SK-N-MC (cell line): Measurements from ENCODE around the gene CXCL8.

Source experiments
- DNase-seq: peaks from one replicate; pipeline ENCODE4 v3.0.0-alpha.2; 2011; ENCODE audit warnings: low read depth, low spot score
- H3K27ac ChIP-seq: fragments of 200-600 bp; sonication (generic); 2 replicates; pipeline ENCODE4 v1.5.1; 2016; ENCODE audit warnings: mixed run types
- H3K36me3 ChIP-seq: fragments of 200-600 bp; sonication (generic); 2 replicates; pipeline ENCODE4 v1.6.1; 2017; ENCODE audit warnings: antibody characterized with exemption, low read length, mixed read lengths; ENCODE audit not compliant: insufficient read depth
- H3K4me3 ChIP-seq: fragments of 200-600 bp; sonication (generic); 2 replicates; pipeline ENCODE4 v1.5.1; 2016
- H3K9ac ChIP-seq: fragments of 200-600 bp; sonication (generic); 2 replicates; pipeline ENCODE4 v1.8.0; 2017; ENCODE audit warnings: mixed run types, mixed read lengths; ENCODE audit not compliant: insufficient read length
- H3K9me3 ChIP-seq: fragments of 200-600 bp; sonication (generic); 2 replicates; pipeline ENCODE4 v1.6.1; 2017; ENCODE audit warnings: low read depth, mild to moderate bottlenecking, antibody characterized with exemption, low read length, moderate library complexity, mixed read lengths
- EZH2 ChIP-seq: fragments of 200-600 bp; sonication (generic); IDR thresholded peaks from one replicate; pipeline ENCODE4 v1.6.1; 2017; ENCODE audit warnings: antibody characterized with exemption
- FOXP2 ChIP-seq: optimal IDR thresholded peaks from 2 replicates; pipeline ENCODE3; 2011; ENCODE audit warnings: mild to moderate bottlenecking, moderate library complexity; ENCODE audit not compliant: insufficient read depth; ENCODE audit errors: extremely low read length, control extremely low read depth
- POLR2AphosphoS5 ChIP-seq: IDR thresholded peaks from 2 replicates; pipeline ENCODE4 v1.6.1; 2012; ENCODE audit warnings: mild to moderate bottlenecking, low read depth, low read length, borderline replicate concordance

Gene CXCL8

DNA sequence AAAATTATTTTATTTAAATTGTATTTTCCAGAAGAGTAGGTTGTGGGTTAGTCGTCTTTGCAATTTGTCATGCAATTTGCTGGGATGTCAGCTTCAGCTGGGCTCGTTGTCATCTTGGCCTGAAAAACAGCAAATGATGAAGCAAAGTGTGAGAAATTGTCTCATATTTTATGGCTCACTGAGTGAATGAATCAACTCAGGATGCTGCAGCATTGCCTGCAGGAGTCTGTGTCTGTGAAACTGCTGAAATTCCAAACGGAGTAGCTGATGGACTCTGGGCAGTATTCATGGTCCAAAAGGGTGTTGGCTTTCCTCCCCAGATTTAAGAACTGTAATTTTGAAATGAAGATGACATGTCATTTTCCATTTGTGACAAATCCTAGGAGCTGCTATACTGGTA lies 37.2 kb downstream of the CXCL8 start:
- Histone ChIP-seq H3K36me3 (no peaks in the 10 kb centered on the region), H3K27ac (no peak overlapping the region), H3K4me3 (no peak overlapping the region), H3K9ac (no peak overlapping the region), H3K9me3 (no peaks in the 10 kb centered on the region)
- TF ChIP-seq EZH2 (no peak), FOXP2 (no peak), POLR2AphosphoS5 (no peak)
- no peak for DNase-seq

DNA sequence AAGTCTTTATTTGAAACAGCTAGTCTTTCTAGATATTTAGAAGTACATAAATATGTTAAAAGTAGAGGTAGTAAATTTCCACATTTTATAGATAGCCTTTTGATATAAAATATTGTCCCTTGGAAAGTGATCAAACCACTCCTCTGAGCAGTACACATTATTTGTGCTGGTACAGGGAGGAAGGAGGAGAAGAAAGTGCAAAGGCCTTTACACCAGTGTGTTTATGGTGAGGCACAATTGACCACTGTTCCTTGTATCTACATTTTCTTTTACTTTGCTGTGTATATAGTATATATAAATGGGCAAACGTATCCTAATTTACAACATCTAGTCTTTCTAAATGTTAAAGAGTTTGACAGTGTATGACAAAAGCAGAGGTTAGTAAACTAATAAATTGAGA lies 39.9 kb downstream of the CXCL8 start:
- no peak for TF ChIP-seq POLR2AphosphoS5
- TF ChIP-seq EZH2, result no peak
- no peak for TF ChIP-seq FOXP2
- Histone ChIP-seq H3K36me3 (no peaks in the 10 kb centered on the region), H3K4me3 (no peak overlapping the region), H3K27ac (no peak overlapping the region), H3K9me3 (no peaks in the 10 kb centered on the region), H3K9ac (no peak overlapping the region)
- DNase-seq, result no peak

DNA sequence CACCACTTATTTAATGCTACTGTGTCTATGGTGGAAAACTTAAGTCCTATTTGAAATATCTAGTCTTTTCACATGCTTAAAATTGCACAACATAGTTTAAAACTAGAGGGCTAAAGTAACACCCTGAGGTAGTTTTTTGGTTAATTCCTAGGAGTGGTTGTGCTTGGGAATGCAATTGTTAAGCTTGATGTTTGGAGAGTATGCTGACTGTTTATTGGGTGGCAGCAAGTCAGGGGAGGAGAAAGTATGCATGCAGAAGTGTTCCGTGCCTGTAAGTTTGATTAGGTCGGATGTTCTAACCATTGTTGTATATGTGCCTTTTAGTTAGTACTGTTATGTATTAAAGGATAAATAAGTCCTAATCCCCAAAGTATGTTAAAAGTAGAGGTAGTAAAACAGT lies 40.5 kb downstream of the CXCL8 start:
- Histone ChIP-seq H3K36me3 (no peaks in the 10 kb centered on the region), H3K9ac (no peak overlapping the region), H3K4me3 (no peak overlapping the region), H3K27ac (no peak overlapping the region), H3K9me3 (no peaks in the 10 kb centered on the region)
- TF ChIP-seq FOXP2 (no peak), POLR2AphosphoS5 (no peak), EZH2 (no peak)
- no peak for DNase-seq

DNA sequence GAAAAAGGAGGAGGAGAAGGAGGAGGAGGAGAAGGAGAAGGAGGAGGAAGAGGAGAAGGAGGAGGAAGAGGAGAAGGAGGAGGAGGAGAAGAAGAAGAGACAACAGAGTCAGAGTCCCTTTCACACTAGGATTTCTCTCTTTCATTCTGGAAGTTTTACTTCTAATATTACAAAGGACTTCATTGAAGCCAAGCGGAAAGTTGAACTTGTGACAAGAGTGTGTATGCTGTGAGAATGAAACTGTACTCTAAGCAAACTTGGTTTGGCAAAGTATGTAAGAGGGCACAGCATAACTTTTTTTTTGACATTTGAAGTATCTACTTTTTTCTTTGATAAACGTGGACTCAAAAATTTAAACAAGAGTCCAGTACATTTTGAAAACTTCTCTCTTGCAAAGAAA lies 48.0 kb downstream of the CXCL8 start:
- no peaks in the 10 kb centered on the region for H3K36me3 ChIP-seq
- DNase-seq, result no peak
- TF ChIP-seq EZH2 (no peak), FOXP2 (no peak), POLR2AphosphoS5 (no peak)

More for the DNA sequence above, 48.0 kb downstream of the CXCL8 start:
- Histone ChIP-seq H3K4me3 (no peak overlapping the region), H3K9ac (no peak overlapping the region), H3K27ac (no peak overlapping the region), H3K9me3 (no peaks in the 10 kb centered on the region)
